DND-41 (cell line): Measurements from ENCODE around the gene TSHZ3.

ENCODE experiments used
- EZH2 ChIP-seq: IDR thresholded peaks from 3 replicates; pipeline ENCODE4 v1.6.1; 2012; ENCODE audit warnings: borderline replicate concordance, low read depth, mild to moderate bottlenecking, moderate library complexity, low read length, inconsistent platforms; ENCODE audit not compliant: severe bottlenecking
- TF ChIP-seq, protein P1 (sequence below): IDR thresholded peaks from 2 replicates; pipeline ENCODE4 v1.5.1; 2012; ENCODE audit warnings: borderline replicate concordance, low read length, moderate library complexity, mild to moderate bottlenecking; ENCODE audit not compliant: poor library complexity, severe bottlenecking; ENCODE audit errors: extremely low read depth

DNA sequence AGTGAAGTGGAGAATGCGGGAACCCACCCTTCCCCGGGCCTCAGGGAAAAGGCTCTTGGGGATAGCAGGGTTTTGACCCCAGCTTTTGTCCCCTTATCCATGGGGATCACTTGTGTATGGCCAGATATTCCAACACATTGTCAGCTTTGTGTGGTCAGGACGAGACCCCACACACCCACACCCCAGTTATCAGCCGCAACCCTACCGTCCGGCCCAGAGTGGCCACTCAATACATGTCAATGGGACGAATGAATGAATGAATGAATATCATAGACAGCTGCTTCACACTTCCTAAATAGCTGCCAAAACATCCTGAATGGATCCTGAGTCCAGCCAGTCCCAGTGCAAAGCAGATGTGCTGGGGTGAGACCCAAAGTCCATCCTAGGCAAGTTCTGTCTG is 64.6 kb downstream of the TSHZ3 start:
- no peak for TF ChIP-seq EZH2
- TF ChIP-seq, protein P1, sequence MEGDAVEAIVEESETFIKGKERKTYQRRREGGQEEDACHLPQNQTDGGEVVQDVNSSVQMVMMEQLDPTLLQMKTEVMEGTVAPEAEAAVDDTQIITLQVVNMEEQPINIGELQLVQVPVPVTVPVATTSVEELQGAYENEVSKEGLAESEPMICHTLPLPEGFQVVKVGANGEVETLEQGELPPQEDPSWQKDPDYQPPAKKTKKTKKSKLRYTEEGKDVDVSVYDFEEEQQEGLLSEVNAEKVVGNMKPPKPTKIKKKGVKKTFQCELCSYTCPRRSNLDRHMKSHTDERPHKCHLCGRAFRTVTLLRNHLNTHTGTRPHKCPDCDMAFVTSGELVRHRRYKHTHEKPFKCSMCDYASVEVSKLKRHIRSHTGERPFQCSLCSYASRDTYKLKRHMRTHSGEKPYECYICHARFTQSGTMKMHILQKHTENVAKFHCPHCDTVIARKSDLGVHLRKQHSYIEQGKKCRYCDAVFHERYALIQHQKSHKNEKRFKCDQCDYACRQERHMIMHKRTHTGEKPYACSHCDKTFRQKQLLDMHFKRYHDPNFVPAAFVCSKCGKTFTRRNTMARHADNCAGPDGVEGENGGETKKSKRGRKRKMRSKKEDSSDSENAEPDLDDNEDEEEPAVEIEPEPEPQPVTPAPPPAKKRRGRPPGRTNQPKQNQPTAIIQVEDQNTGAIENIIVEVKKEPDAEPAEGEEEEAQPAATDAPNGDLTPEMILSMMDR, result no peak
